Tibial nerve (tissue), 3 donors: Measurements from ENCODE around the gene CCDC85C.

ENCODE experiments used
- CTCF ChIP-seq, 5 experiments: fragments of 200-600 bp in 3 of 5; fragments of 450-650 bp in 2 of 5; sonication (generic) in 3 of 5; IDR thresholded peaks; one replicate each; pipeline ENCODE4 v1.5.1; 2016 to 2019; ENCODE audit warnings: antibody characterized with exemption in 5 of 5, mild to moderate bottlenecking in 3 of 5, moderate library complexity in 2 of 5
- POLR2A ChIP-seq, 2 donors: fragments of 450-650 bp; IDR thresholded peaks; one replicate each; pipeline ENCODE4 v1.6.1; 2017; ENCODE audit warnings: antibody characterized with exemption in 2 of 2, mild to moderate bottlenecking in 2 of 2, moderate library complexity in 2 of 2

GRCh38 chr14:99524091-99524661 lies 79.8 kb downstream of the CCDC85C start:
- no peak for TF ChIP-seq CTCF (IDR thresholded peaks at IDR 0.05)
- TF ChIP-seq POLR2A (IDR thresholded peaks at IDR 0.05), result no peak
